SK-N-SH (cell line): Measurements from ENCODE around the gene CASP6. TPM values are rescaled to one million over a fixed set of nuclear protein-coding genes. Genes with fewer than 3 reads are reported as not detected.

Source experiments
- CTCF ChIA-PET: fragments of 300-600, 350-600 bp; formaldehyde crosslinking; extraction: SDS; loops from one replicate; lab custom pipeline; 2021; lab: Yijun Ruan, JAX
- POLR2A ChIA-PET: fragments of 350-600 bp; sonication (Branson Sonifier 250); formaldehyde crosslinking; extraction: SDS; loops from one replicate; lab custom pipeline; 2020; ENCODE audit warnings: antibody characterized with exemption, inconsistent platforms; lab: Yijun Ruan, JAX
- DNase-seq: peaks from one replicate; pipeline ENCODE4 v3.0.0; 2012
- H2AFZ ChIP-seq: fragments of 200-600 bp; sonication (generic); 2 replicates; pipeline ENCODE4 v1.8.1; 2016; ENCODE audit warnings: antibody characterized with exemption, mild to moderate bottlenecking, low read depth
- H3F3A ChIP-seq: fragments of 200-600 bp; sonication (generic); replicated peaks from 2 replicates; pipeline ENCODE3; 2016; ENCODE audit warnings: antibody characterized with exemption, mild to moderate bottlenecking; ENCODE audit not compliant: insufficient read depth
- H3K27ac ChIP-seq, 2 experiments: fragments of 200-500 bp in 1 of 2; fragments of 200-600 bp in 1 of 2; sonication (Bioruptor generic) in 1 of 2; sonication (generic), shearing (Covaris generic) in 1 of 2; 2 replicates each; pipeline versions ENCODE4 v1.5.1 to v1.6.1; 2014 to 2016; ENCODE audit warnings: low read depth in 2 of 2, inconsistent platforms in 1 of 2, low read length in 1 of 2, mild to moderate bottlenecking in 1 of 2, mixed read lengths in 1 of 2
- H3K27me3 ChIP-seq: fragments of 200-600 bp; sonication (generic), shearing (Covaris generic); 2 replicates; pipeline ENCODE4 v1.6.1; 2016; ENCODE audit warnings: mixed run types; ENCODE audit not compliant: insufficient read depth
- H3K36me3 ChIP-seq, 2 experiments: fragments of 200-500 bp in 1 of 2; fragments of 200-600 bp in 1 of 2; sonication (Bioruptor generic) in 1 of 2; sonication (generic) in 1 of 2; replicated peaks in 1 of 2; 2 replicates each; pipeline versions ENCODE3 to v1.5.1; 2014 to 2016; ENCODE audit warnings: low read length in 1 of 2, mild to moderate bottlenecking in 1 of 2; ENCODE audit not compliant: insufficient read depth in 2 of 2, control insufficient read depth in 1 of 2
- H3K4me1 ChIP-seq, 2 experiments: fragments of 200-500 bp in 1 of 2; fragments of 200-600 bp in 1 of 2; sonication (Bioruptor generic) in 1 of 2; sonication (generic), shearing (Covaris generic) in 1 of 2; 2 replicates each; pipeline versions ENCODE4 v1.5.1 to v1.6.1; 2014 to 2016; ENCODE audit warnings: low read depth in 1 of 2, low read length in 1 of 2, mixed run types in 1 of 2; ENCODE audit not compliant: insufficient read depth in 2 of 2, control insufficient read depth in 1 of 2
- H3K4me2 ChIP-seq: fragments of 200-600 bp; sonication (generic), shearing (Covaris generic); 2 replicates; pipeline ENCODE4 v1.6.1; 2017; ENCODE audit warnings: mixed run types
- H3K4me3 ChIP-seq, 2 experiments: fragments of 200-500 bp in 1 of 2; fragments of 200-600 bp in 1 of 2; sonication (Bioruptor generic) in 1 of 2; sonication (generic), shearing (Covaris generic) in 1 of 2; 2 replicates each; pipeline versions ENCODE4 v1.5.1 to v1.8.1; 2014 to 2016; ENCODE audit warnings: low read depth in 2 of 2, inconsistent platforms in 1 of 2, low read length in 1 of 2, mild to moderate bottlenecking in 1 of 2, mixed read lengths in 1 of 2, moderate library complexity in 1 of 2
- H3K79me2 ChIP-seq: fragments of 200-600 bp; sonication (generic); 2 replicates; pipeline ENCODE4 v1.8.1; 2017; ENCODE audit warnings: mild to moderate bottlenecking; ENCODE audit not compliant: insufficient read depth
- H3K9ac ChIP-seq: fragments of 200-600 bp; sonication (generic); 2 replicates; pipeline ENCODE4 v1.6.1; 2017; ENCODE audit warnings: mixed run types
- H3K9me2 ChIP-seq: fragments of 200-600 bp; sonication (generic); 2 replicates; pipeline ENCODE4 v1.6.1; 2017; ENCODE audit warnings: mixed run types
- H3K9me3 ChIP-seq: fragments of 200-600 bp; sonication (generic); 2 replicates; pipeline ENCODE4 v1.6.1; 2017; ENCODE audit warnings: mixed run types, mild to moderate bottlenecking, moderate library complexity
- H4K20me1 ChIP-seq: fragments of 200-600 bp; sonication (generic); 2 replicates; pipeline ENCODE4 v1.6.1; 2017; ENCODE audit warnings: mild to moderate bottlenecking, mixed run types; ENCODE audit not compliant: insufficient read depth
- EP300 ChIP-seq, 2 experiments: IDR thresholded peaks; 2 replicates each; pipeline versions ENCODE4 v1.4.0 to v1.6.1; 2012; ENCODE audit warnings: borderline replicate concordance in 1 of 2, low read depth in 1 of 2, low read length in 1 of 2
- EZH2phosphoT487 ChIP-seq: fragments of 200-600 bp; sonication (generic); IDR thresholded peaks from 2 replicates; pipeline ENCODE4 v1.6.1; 2017; ENCODE audit warnings: low read depth, mixed run types, mild to moderate bottlenecking, antibody characterized with exemption, moderate library complexity, borderline replicate concordance
- GABPA ChIP-seq: IDR thresholded peaks from 2 replicates; pipeline ENCODE4 v1.4.0; 2012; ENCODE audit warnings: low read depth, mild to moderate bottlenecking
- GATA2 ChIP-seq: sonication (generic); formaldehyde crosslinking; IDR thresholded peaks from 2 replicates; pipeline ENCODE4 v1.5.0; 2020; ENCODE audit warnings: mild to moderate bottlenecking, missing genetic modification reagents
- JUND ChIP-seq: IDR thresholded peaks from 2 replicates; pipeline ENCODE4 v1.4.0; 2012
- MAX ChIP-seq: IDR thresholded peaks from 2 replicates; pipeline ENCODE4 v1.4.0; 2012; ENCODE audit warnings: low read depth
- NRF1 ChIP-seq: IDR thresholded peaks from 2 replicates; pipeline ENCODE4 v1.6.1; 2012; ENCODE audit warnings: low read depth, mild to moderate bottlenecking, low read length
- PBX3 ChIP-seq: IDR thresholded peaks from 2 replicates; pipeline ENCODE4; 2012
- POLR2AphosphoS5 ChIP-seq: IDR thresholded peaks from 2 replicates; pipeline ENCODE4 v1.6.1; 2012; ENCODE audit warnings: low read depth, low read length
- RCOR1 ChIP-seq: fragments of 150-350 bp; IDR thresholded peaks from 2 replicates; pipeline ENCODE4 v1.6.1; 2017; ENCODE audit warnings: antibody characterized with exemption, low read length
- RFX5 ChIP-seq: IDR thresholded peaks from 2 replicates; pipeline ENCODE4 v1.6.1; 2012; ENCODE audit warnings: mild to moderate bottlenecking, improper control_type of control experiment, low read length
- RXRA ChIP-seq: IDR thresholded peaks from 2 replicates; pipeline ENCODE4 v1.4.0; 2012; ENCODE audit warnings: low read depth, mild to moderate bottlenecking, borderline replicate concordance
- TEAD4 ChIP-seq: IDR thresholded peaks from 2 replicates; pipeline ENCODE4 v1.4.0; 2012; ENCODE audit warnings: mild to moderate bottlenecking, borderline replicate concordance; ENCODE audit not compliant: insufficient read depth
- ZBTB33 ChIP-seq: IDR thresholded peaks from 2 replicates; pipeline ENCODE4 v1.4.0; 2012; ENCODE audit warnings: low read depth, borderline replicate concordance
- WGBS: methylation state at CpG from one replicate; pipeline ENCODE4 v1.1.6; 2017; ENCODE audit warnings: low lambda C conversion rate; 5-methylcytosine and 5-hydroxymethylcytosine counted together
- polyA plus RNA-seq, 3 experiments: library from polyadenylated mRNA; depleted of rRNA; stranded (reverse); fragments of >200 nt; gene quantifications; 2 replicates each; pipeline ENCODE4 v1.2.3, GENCODE V29; 2012
- TF ChIP-seq, protein P1 (sequence below): fragments of 200-600 bp; sonication (generic); IDR thresholded peaks from 2 replicates; pipeline ENCODE4 v1.6.1; 2017; ENCODE audit warnings: antibody characterized with exemption, mild to moderate bottlenecking, moderate library complexity
- TF ChIP-seq, protein P2 (sequence below): fragments of 150-350 bp; IDR thresholded peaks from 2 replicates; pipeline ENCODE4 v1.6.1; 2017; ENCODE audit warnings: antibody characterized with exemption, low read length, low read depth, borderline replicate concordance

Gene CASP6
- polyA plus RNA-seq, 1 of the 3 experiments (the other 2 are of a cell fraction), result 30.2 TPM

DNA sequence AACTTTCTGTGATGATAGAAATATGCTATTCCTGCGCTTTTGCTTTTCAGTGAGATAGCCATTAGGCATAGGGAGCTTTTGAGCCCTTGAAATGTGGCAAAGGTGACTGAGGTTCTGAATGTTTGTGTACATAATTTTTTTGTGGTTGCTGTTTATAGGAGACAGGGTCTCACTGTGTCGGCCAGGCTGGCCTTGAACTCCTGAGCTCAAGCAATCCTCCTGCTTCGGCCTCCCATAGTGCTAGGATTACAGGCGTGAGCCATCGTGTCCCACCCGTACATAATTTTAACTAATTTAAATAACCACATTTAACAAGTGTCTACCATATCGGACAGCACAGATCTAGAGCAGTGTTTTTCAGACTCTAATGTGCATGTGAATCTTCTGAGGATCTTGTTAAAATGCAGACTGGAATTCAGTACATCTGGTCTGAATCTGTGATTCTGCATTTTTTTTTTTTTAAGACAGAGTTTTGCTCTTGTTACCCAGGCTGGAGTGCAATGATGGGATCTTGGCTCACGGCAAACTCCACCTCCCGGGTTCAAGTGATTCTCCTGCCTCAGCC lies 45.3 kb downstream of the CASP6 start:
- H3K27me3 ChIP-seq, result no peaks in the 10 kb centered on the region
- ChIA-PET CTCF (interaction anchor here (1.0 to 2.0 kb wide), 4 partner anchors 10 to 232 kb away, joined by 3 to 12 read pairs (median 6); partner anchors contain the start of gene SEC24B), POLR2A (no interaction called here)
- no peaks in the 10 kb centered on the region for H3F3A ChIP-seq
- no peaks in the 10 kb centered on the region for H3K9me3 ChIP-seq
- 95% methylated on average over 9 of the region's 9 CpGs for WGBS
- no peak for TF ChIP-seq RCOR1
- no peak for TF ChIP-seq GATA2 (CRISPR knock-in tag)
- no peak for TF ChIP-seq JUND
- TF ChIP-seq RXRA, result no peak
- TF ChIP-seq, protein P1, sequence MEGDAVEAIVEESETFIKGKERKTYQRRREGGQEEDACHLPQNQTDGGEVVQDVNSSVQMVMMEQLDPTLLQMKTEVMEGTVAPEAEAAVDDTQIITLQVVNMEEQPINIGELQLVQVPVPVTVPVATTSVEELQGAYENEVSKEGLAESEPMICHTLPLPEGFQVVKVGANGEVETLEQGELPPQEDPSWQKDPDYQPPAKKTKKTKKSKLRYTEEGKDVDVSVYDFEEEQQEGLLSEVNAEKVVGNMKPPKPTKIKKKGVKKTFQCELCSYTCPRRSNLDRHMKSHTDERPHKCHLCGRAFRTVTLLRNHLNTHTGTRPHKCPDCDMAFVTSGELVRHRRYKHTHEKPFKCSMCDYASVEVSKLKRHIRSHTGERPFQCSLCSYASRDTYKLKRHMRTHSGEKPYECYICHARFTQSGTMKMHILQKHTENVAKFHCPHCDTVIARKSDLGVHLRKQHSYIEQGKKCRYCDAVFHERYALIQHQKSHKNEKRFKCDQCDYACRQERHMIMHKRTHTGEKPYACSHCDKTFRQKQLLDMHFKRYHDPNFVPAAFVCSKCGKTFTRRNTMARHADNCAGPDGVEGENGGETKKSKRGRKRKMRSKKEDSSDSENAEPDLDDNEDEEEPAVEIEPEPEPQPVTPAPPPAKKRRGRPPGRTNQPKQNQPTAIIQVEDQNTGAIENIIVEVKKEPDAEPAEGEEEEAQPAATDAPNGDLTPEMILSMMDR, result no peak
- no peak for TF ChIP-seq TEAD4
- H3K9ac ChIP-seq, result no peak overlapping the region
- H2AFZ ChIP-seq, result no peak overlapping the region
- H3K9me2 ChIP-seq, result no peaks in the 10 kb centered on the region
- no peaks in the 10 kb centered on the region for H3K36me3 ChIP-seq
- no peak overlapping the region for H3K4me3 ChIP-seq
- no peak overlapping the region for H3K4me2 ChIP-seq
- H3K27ac ChIP-seq, result no peak overlapping the region
- DNase-seq, result no peak
- no peaks in the 10 kb centered on the region for H3K79me2 ChIP-seq
- no peaks in the 10 kb centered on the region for H4K20me1 ChIP-seq
- H3K4me1 ChIP-seq, result no peaks in the 10 kb centered on the region

- Histone ChIP-seq H3K9ac (no peak overlapping the region), H3K27ac (no peak overlapping the region), H3K4me1 (no peaks in the 10 kb centered on the region), H3K9me2 (no peaks in the 10 kb centered on the region), H3K36me3 (no peaks in the 10 kb centered on the region), H3K4me2 (no peak overlapping the region), H3K79me2 (no peaks in the 10 kb centered on the region), H4K20me1 (no peaks in the 10 kb centered on the region), H3F3A (no peaks in the 10 kb centered on the region), H2AFZ (no peak overlapping the region), H3K27me3 (no peaks in the 10 kb centered on the region), H3K4me3 (no peak overlapping the region), H3K9me3 (no peaks in the 10 kb centered on the region)
- ChIA-PET POLR2A (no interaction called here), CTCF (interaction anchor here (1.5 kb wide), 1 partner anchor 30 kb away, joined by 3 read pairs; no protein-coding TSS in a partner anchor)
- TF ChIP-seq, protein P2, sequence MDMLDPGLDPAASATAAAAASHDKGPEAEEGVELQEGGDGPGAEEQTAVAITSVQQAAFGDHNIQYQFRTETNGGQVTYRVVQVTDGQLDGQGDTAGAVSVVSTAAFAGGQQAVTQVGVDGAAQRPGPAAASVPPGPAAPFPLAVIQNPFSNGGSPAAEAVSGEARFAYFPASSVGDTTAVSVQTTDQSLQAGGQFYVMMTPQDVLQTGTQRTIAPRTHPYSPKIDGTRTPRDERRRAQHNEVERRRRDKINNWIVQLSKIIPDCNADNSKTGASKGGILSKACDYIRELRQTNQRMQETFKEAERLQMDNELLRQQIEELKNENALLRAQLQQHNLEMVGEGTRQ, result no peak
- TF ChIP-seq NRF1, result no peak
- WGBS, result 61% methylated on average over 6 of the region's 6 CpGs
- no peak for DNase-seq
Observed at GRCh38 chr4:109655396-109655795, 47.8 kb downstream of the CASP6 start.

GRCh38 chr4:109649872-109650271 lies 53.4 kb downstream of the CASP6 start:
- ChIA-PET POLR2A (no interaction called here), CTCF (interaction anchor here (0.6 kb wide), 1 partner anchor 14 kb away, joined by 3 read pairs; no protein-coding TSS in a partner anchor)

More at GRCh38 chr4:109649872-109650271, 53.4 kb downstream of the CASP6 start:
- Histone ChIP-seq H3K36me3 (no peaks in the 10 kb centered on the region), H3K79me2 (no peaks in the 10 kb centered on the region), H3K4me2 (no peak overlapping the region), H3K4me3 (no peak overlapping the region), H2AFZ (no peak overlapping the region), H4K20me1 (no peaks in the 10 kb centered on the region), H3K9me3 (no peaks in the 10 kb centered on the region; the same call in 1 of the 2 replicates), H3K27me3 (no peaks in the 10 kb centered on the region), H3F3A (no peaks in the 10 kb centered on the region), H3K27ac (no peak overlapping the region), H3K9me2 (no peaks in the 10 kb centered on the region), H3K9ac (no peak overlapping the region), H3K4me1 (no peaks in the 10 kb centered on the region)
- TF ChIP-seq POLR2AphosphoS5, result no peak
- TF ChIP-seq GABPA, result no peak
- no peak for TF ChIP-seq TEAD4
- no peak for TF ChIP-seq EZH2phosphoT487
- TF ChIP-seq NRF1, result no peak
- no peak for TF ChIP-seq MAX
- no peak for TF ChIP-seq EP300 (IDR thresholded peaks at IDR 0.05; ENCODE audit: borderline replicate concordance in 1 of 2, low read depth in 1 of 2, low read length in 1 of 2)
- TF ChIP-seq ZBTB33, result no peak
- TF ChIP-seq PBX3, result no peak
- TF ChIP-seq RFX5, result no peak
- no peak for TF ChIP-seq GATA2 (CRISPR knock-in tag)
- WGBS, result 89% methylated on average over 1 of the region's 1 CpG
- no peak for DNase-seq
